GM15510 (cell line): Measurements from ENCODE around the gene CTXN1.

ENCODE experiments used
- POLR2A ChIP-seq: IDR thresholded peaks from 3 replicates; pipeline ENCODE4 v1.6.1; 2011; ENCODE audit warnings: borderline replicate concordance; ENCODE audit not compliant: insufficient read length; ENCODE audit errors: extremely low read depth

CTXN1 gene

DNA sequence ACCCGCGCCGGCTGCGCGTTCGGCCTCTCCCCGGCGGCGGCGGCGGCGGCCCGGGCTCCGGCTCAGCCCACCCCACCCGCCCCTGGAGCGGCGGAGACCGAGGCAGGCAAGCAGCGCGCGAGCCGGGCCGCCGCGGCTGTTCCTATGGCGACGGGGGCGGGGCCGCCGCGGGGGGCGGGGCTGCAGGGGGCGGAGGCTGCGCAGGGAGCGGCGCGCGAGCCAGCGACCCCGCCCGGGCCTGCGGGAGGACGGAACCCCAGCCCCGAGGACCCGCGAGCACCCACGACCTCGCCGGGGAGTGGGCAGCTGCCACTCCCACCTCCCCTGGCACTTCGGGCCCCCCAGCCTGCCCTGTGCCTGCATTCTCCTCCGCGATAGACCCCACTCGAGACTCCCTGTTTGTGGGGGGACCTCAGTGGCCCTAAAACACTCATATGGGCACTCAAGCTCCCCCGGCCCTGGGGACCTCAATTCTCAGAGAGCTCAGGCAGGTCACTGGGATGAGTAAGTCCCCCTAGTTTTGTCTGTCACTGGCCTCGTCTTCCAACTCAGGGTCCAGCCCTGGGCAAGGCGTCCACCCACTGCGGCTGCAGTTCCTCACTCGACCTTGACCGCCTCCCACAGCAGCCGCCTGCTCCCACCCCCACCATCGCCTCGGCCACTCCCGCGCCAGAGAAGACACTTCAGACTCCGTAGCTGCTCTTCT, at the start of gene CTXN1:
CTXN1 (minus strand) TSS at position 115 of the 706 bp plus-strand sequence. CDS start 597 bp downstream, outside the sequence.
- TF ChIP-seq POLR2A, result no peak

DNA sequence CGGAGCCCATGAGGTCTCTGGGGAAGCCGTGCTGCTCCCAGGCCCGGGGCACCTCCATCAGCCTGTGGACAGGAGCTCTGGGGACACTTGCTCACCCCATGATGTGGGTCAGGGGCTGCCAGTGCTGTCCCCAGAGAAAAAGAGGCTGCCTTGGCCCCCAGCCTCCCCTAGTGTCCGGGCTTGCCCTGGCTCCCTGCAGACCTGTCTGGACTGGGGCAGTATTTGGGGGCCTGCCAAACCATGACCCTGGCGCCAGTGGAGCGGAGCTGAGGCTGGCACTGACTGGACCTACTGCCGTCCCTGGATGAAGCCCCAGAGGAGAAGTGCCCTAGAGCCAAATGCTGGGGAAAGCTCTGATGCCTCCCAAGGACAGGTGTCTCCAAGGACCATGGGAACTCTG, 49.1 kb upstream of the CTXN1 start:
- TF ChIP-seq POLR2A, result no peak

DNA sequence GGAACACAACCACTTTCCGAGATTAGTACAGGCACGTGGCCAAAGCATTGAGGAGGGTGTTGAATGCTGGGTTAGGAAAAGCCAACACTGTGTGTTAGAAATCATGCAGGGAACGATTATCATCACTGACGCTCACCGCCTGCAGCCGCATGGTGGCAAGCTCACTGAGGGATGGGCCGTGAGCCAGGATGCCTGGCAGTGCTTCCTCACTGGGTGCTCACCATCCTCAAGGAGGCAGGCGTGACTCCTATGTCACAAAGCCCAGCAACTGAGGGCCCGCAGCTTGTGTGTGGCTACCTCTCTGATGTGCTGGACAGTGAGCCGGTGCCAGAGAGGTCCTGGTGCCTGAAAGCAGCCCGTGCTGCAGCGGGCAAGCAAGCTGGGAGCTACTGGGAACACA, 47.9 kb upstream of the CTXN1 start:
- no peak for TF ChIP-seq POLR2A

DNA sequence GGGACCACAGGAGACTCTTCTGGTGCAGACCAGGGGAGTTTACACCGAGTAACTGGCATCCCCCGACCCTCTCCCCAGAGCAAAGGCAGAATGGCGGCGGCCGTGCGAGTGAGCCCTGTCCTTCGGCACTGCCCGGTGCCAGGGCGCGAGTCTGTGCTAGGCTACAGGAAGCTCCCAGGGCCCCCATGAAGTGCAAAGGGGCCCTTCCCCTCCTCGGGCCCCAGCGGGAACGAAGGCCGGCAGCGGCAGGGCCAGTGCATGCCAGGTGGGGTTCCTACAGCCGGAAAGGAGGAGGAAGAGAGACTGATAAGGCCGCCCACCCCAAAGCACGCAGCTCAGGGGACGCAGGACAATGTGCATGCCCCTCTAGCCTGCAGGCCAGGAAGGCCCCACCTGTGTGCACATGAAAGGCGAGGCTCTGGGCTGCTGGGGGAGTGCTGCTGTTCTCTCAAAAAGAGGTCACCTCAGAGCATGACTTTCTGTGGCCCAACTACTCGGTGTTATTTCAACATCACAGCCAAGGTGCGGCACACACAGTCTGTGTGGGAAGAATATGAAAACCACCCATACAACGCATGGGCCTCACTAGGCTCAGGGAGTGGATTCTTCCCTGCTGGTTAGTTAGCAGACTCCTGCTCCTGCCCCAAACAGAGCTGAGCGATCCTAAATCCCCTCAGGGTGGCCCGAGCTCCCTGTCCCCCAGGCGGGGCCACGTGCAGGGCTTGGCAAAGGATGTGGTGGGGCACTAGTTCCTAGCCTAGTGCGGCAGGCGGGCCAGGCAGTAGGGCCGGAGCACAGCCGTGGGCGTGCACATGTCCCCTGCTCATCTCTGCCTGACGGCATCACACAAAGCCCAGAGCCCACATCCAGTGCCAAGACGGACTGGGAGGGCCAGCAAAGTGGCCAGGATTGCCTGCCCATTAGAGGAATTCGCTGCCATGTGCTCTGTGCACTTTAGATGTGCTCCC, 45.9 kb upstream of the CTXN1 start:
- TF ChIP-seq POLR2A, result no peak

DNA sequence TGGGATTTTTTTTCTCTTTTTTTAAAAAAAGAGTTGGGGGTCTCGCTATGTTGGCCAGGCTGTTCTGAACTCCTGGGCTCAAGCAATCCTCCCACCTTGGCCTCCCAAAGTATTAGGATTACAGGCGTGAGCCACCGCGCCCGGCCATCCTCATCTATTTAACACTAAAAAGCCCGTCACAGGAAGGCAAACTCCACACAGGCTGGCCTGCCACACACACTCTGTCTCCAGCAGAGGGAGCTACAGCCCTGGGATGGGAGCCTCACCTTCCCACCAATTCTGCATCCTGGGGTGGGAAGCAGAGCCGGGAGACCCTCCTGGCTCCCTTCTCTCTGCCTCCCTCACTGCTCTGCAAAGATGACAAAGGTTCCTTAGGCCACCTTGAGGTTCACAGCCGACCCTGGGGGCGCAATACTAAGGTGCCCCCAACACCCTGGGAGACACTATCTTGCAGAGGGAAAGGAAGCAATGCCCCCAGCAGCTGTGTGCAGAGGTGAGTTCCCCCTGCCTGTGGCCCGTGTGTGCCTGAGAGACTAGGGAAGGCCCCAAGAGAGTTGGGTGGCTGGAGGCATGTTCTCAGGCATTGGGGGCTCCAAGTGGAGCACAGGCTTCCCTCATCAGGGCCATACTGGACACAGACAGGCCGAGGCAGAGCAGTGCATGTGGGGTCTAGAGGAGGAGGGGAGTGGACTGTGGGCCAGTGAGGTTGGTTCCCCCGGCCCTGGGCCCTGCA, 44.9 kb upstream of the CTXN1 start:
- TF ChIP-seq POLR2A, result no peak

DNA sequence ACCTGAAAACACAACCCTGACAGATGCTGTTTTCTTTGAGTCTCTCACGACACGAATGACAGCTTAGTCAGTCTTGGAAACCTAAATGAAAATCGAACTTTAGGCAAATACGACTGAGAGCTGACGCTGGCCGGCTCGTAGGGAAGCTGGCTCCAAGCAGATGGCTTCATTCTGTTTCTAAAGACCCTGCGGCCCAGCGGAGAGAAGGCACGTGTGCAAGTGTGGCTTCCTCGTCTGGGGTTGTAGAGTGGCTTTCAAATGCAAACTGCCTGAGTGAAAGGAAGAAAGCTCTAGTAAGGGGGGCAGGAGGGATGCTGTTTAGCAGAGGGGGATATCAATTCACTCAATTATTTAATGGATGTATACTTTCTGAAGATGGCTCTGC, 43.6 kb upstream of the CTXN1 start:
- no peak for TF ChIP-seq POLR2A

DNA sequence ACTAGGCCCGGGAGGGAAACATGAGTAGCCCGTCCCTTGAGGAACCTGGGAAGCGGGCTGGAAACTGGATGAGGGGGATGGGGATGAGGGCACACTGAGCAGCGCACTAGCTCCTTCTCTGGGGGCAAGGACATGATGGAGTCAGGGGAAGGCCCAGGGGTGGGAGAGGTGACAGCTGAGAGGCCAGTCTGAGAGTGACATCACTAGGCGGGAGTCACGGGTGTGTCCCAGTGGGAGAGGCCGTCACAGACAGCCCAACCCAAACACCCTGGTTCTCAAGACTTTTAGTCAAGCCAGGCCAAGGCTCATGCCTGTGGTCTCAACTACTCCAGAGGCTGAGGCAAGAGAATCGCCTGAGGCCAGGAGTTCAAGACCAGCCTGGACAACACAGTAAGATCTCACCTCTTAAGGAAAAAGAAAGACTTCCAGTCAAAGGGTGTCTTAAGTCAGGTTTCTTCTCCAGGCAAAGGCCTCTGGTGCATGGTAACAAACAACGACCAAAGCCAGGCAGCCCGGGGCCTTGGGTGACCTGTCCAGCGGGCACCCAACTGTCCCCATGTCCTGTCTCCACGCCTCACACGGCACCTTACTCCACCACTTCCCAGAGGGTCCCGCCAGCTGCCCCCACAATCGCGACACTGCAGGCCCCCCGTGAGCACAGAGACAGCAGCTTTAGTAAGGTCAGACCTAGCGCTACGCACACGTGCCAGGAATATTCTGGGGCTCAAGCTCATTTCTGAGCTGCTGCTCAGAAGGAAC, 43.0 kb upstream of the CTXN1 start:
- TF ChIP-seq POLR2A, result no peak

DNA sequence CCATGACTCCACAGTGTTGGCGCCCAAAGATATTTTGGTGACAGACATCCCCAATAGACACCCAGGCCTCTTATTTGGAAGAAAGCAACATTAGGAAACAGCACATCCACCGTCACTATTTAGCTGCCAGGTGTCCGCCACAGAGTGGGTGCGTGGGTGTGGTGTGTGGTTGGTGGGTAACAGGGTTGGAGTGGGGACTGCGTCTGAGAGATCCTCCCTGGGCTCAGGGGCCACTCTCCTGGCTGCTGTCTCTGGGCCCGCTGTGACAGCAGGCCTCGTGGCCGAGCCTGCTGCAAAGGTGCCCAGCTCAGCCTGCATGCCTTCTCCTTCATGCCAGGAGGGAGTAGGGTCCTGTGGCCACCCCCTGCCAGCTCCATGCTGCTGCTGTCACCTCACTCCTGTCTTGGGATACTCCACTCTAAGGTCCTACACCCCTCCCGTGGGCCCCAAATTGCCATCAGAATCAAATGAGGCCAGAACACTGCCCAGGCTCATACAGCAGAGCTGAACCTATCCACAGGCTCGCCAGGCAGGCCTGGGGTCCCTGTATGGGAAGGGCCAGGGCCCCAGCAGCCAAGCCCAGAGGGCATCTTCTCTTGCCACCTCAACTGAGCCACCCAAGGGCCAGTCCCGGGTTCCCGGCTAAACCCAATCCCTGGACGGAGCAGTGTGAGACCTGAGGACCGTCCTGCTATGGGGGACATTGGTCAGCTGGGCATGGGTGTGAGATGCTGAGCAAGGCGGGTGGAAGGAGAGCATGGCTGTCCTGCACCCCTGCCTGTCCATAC, 42.3 kb upstream of the CTXN1 start:
- no peak for TF ChIP-seq POLR2A

DNA sequence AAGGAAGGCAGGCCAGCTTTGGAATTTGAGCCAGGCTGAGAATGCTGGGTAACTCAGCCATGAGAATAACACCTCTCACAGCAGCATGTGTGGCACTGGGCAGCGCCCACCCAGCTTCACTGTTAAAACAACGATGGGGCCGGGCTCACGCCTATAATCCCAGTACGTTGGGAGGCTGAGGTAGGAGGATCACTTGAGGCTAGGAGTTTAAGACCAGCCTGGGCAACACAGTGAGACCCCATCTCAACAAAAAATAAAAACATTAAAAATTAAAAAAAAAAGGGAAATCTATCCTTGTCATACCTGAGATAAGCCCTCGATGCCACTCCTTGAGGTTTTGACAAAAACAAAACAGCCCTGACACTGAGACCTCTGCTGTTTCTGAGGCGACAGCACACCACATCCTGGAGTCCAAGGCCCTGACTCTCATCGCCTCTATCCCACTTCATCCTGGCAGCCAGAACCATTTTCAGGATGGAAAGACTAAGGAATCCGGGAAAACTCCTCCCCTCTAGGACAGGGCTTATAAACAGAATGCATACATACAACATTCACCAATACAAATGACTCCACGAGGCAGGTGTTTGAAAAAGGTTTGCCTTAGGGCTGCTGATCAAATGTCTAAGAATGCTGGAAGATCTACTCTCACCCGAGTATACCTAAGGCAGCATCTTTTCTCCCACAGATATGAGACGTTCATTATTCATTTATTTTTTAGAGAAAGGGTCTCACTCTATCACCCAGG, 40.2 kb upstream of the CTXN1 start:
- no peak for TF ChIP-seq POLR2A

DNA sequence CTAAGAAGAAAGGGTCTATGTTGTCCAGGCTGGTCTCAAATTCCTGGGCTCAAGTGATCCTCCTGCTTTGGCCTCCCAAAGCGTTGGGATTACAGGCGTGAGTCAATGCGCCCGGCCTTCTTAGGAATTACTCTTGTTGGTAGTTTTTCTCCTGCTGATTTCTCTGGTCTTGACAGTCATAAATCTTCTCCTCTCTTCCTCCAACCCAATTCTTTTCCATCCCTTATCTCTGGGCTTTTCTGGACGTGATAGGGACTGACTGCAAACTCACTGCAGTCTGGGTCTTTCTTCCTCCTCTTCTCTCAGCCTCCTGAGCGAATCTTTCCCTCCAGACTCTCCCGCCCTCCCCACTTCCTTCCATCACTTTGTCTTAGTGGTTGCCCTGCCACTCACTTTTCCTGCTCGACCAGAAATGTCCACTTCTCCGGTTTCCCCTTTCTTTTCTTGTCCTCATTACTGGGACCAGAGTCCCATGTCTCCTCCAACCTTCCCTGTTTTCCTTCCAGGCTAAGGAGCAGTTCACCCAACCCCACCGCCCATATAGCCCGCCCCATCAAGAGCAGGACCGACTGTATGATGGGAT, 39.4 kb upstream of the CTXN1 start:
- TF ChIP-seq POLR2A, result no peak

DNA sequence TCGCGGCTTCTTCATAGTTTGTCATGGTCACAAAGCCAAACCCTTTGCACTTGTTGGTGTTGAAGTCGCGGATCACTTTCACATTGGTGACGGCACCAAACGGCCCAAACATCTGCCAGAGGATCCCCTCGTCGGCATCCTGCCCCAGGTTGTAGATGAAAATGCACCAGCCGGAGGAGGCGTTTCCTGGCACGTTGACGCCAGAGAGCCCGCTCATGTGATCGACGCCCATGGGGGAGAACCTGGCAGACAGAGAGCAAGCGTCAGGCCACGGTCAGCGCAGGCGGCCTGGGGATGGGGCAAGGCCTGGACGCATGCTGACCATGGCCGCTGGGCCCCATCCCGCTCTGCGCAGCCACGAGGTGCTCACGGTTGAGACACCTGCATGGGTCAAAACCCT, 37.6 kb upstream of the CTXN1 start:
- no peak for TF ChIP-seq POLR2A

DNA sequence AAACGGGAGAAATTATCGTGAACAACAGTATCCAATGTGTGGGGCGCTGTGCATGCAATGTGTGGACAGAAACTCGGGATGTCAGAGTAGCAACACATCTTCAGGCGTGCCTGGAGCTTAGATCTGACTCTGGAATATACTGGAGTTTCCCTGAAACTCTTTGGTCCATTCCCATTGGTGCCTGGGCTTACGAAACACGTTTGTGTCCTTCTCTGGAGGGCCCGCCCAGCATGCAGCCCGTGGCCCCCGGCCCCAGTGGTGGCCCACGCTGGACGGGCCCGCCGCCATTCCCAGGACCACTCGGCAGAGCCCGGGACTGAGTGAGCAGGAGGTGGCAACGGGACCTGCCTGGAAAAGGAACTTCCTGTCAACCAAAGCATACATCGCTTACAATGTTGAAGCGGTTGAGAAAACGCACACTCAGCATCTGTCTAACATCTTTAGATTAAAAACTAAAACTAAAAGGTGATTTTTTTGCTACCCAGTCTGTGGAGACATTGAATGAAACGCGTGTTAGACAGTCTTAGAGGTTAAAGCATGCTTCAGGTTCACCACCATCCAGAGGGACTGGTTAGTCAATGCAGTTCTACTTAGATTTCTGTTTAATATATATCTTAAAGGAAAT, 36.8 kb upstream of the CTXN1 start:
- TF ChIP-seq POLR2A, result no peak
